ENCODE data around the gene TOM1L1.

GRCh38 chr17:54947396-54947795, 46.7 kb downstream of the TOM1L1 start:
- TF ChIP-seq CTCF (conservative IDR thresholded peaks at IDR 0.05; ENCODE audit: low read depth, low read length) = no peak
- TF ChIP-seq EZH2 (IDR thresholded peaks at IDR 0.05; ENCODE audit: borderline replicate concordance, low read depth, low read length, poor library complexity, severe bottlenecking) = no peak

Data from A673 (cell line).